ENCODE measurements around the gene GALNTL6.

Gene GALNTL6

GRCh38 chr4:172838943-172839342 lies 1025.7 kb downstream of the GALNTL6 start:
- no peak for DNase-seq (ENCODE audit: low read depth in 1 of 2, low spot score in 1 of 2)
- Histone ChIP-seq H3K4me3 (replicated peaks; ENCODE audit: insufficient read depth, low read length) (no peak overlapping the region), H3K27me3 (ENCODE audit: insufficient read depth, poor library complexity, severe bottlenecking) (peaks cover 3% of the 10 kb centered on the region), H3K27ac (replicated peaks) (no peak overlapping the region)
- no peak for TF ChIP-seq GABPA (IDR thresholded peaks at IDR 0.05; ENCODE audit: low read depth)
- TF ChIP-seq POLR2AphosphoS5 (IDR thresholded peaks at IDR 0.05; ENCODE audit: low read depth): no peak
- no peak for TF ChIP-seq CTCF (IDR thresholded peaks at IDR 0.05; ENCODE audit: insufficient read depth, low read length)
- no peak for TF ChIP-seq SPI1 (IDR thresholded peaks at IDR 0.05; ENCODE audit: borderline replicate concordance, low read depth)
- no peak for TF ChIP-seq REST (IDR thresholded peaks at IDR 0.05; ENCODE audit: insufficient replicate concordance, low read depth)

GRCh38 chr4:172842779-172843178 lies 1029.6 kb downstream of the GALNTL6 start:
- peaks cover 3% of the 10 kb centered on the region for H3K27me3 ChIP-seq (ENCODE audit: insufficient read depth, poor library complexity, severe bottlenecking)
- no peak for DNase-seq (ENCODE audit: low read depth in 1 of 2, low spot score in 1 of 2)
- no peak overlapping the region for H3K4me3 ChIP-seq (replicated peaks; ENCODE audit: insufficient read depth, low read length)
- H3K27ac ChIP-seq (replicated peaks): no peak overlapping the region
- TF ChIP-seq POLR2AphosphoS5 (IDR thresholded peaks at IDR 0.05; ENCODE audit: low read depth) (no peak), REST (IDR thresholded peaks at IDR 0.05; ENCODE audit: insufficient replicate concordance, low read depth) (no peak), SPI1 (IDR thresholded peaks at IDR 0.05; ENCODE audit: borderline replicate concordance, low read depth) (no peak), GABPA (IDR thresholded peaks at IDR 0.05; ENCODE audit: low read depth) (no peak), CTCF (IDR thresholded peaks at IDR 0.05; ENCODE audit: insufficient read depth, low read length) (no peak)

GRCh38 chr4:172843192-172843591 lies 1030.0 kb downstream of the GALNTL6 start:
- TF ChIP-seq REST (IDR thresholded peaks at IDR 0.05; ENCODE audit: insufficient replicate concordance, low read depth) (no peak), GABPA (IDR thresholded peaks at IDR 0.05; ENCODE audit: low read depth) (no peak), POLR2AphosphoS5 (IDR thresholded peaks at IDR 0.05; ENCODE audit: low read depth) (no peak), CTCF (IDR thresholded peaks at IDR 0.05; ENCODE audit: insufficient read depth, low read length) (no peak), SPI1 (IDR thresholded peaks at IDR 0.05; ENCODE audit: borderline replicate concordance, low read depth) (no peak)
- no peak for DNase-seq (ENCODE audit: low read depth in 1 of 2, low spot score in 1 of 2)
- H3K27me3 ChIP-seq (ENCODE audit: insufficient read depth, poor library complexity, severe bottlenecking): peaks cover 3% of the 10 kb centered on the region
- H3K4me3 ChIP-seq (replicated peaks; ENCODE audit: insufficient read depth, low read length): no peak overlapping the region
- no peak overlapping the region for H3K27ac ChIP-seq (replicated peaks)

Measured in HL-60 (cell line).